ENCODE results near the gene DMXL1.

DNA sequence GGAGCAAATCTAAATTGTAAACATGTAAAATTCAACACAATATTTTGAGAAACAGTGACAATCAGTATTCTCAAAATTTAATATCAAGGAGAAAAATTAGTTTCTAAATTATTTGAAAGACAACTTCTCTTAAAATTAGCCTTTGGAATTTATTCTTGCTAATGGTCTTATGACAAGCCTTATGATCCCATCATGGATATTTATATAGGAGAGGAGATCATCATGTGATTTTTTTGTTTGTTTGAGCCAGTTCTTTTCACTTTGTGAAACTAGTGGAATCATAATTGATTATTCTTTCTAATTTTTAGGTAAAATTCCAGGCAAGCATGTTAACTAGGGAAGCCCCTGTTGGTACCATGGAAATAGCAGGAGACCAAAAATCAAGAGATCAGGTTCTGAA, 24.7 kb downstream of the DMXL1 start:
- TF ChIP-seq, protein P1, sequence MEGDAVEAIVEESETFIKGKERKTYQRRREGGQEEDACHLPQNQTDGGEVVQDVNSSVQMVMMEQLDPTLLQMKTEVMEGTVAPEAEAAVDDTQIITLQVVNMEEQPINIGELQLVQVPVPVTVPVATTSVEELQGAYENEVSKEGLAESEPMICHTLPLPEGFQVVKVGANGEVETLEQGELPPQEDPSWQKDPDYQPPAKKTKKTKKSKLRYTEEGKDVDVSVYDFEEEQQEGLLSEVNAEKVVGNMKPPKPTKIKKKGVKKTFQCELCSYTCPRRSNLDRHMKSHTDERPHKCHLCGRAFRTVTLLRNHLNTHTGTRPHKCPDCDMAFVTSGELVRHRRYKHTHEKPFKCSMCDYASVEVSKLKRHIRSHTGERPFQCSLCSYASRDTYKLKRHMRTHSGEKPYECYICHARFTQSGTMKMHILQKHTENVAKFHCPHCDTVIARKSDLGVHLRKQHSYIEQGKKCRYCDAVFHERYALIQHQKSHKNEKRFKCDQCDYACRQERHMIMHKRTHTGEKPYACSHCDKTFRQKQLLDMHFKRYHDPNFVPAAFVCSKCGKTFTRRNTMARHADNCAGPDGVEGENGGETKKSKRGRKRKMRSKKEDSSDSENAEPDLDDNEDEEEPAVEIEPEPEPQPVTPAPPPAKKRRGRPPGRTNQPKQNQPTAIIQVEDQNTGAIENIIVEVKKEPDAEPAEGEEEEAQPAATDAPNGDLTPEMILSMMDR (IDR thresholded peaks at IDR 0.05; ENCODE audit: low read depth, low read length, missing input control) = no peak
- TF ChIP-seq REST (IDR thresholded peaks at IDR 0.05) (no peak), ATF3 (IDR thresholded peaks at IDR 0.05) (no peak), GABPA (IDR thresholded peaks at IDR 0.05 in 1 of 2, conservative IDR thresholded peaks at IDR 0.05 in 1 of 2) (no peak), YY1 (IDR thresholded peaks at IDR 0.05) (no peak), JUND (IDR thresholded peaks at IDR 0.05) (no peak), TAF1 (conservative IDR thresholded peaks at IDR 0.05) (no peak)
- TF ChIP-seq, protein P2, sequence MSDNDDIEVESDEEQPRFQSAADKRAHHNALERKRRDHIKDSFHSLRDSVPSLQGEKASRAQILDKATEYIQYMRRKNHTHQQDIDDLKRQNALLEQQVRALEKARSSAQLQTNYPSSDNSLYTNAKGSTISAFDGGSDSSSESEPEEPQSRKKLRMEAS (IDR thresholded peaks at IDR 0.05) = no peak

Data from liver (tissue), 3 donors.